Measurements from ENCODE around the gene ATP6V0D1.

ATP6V0D1 gene

DNA sequence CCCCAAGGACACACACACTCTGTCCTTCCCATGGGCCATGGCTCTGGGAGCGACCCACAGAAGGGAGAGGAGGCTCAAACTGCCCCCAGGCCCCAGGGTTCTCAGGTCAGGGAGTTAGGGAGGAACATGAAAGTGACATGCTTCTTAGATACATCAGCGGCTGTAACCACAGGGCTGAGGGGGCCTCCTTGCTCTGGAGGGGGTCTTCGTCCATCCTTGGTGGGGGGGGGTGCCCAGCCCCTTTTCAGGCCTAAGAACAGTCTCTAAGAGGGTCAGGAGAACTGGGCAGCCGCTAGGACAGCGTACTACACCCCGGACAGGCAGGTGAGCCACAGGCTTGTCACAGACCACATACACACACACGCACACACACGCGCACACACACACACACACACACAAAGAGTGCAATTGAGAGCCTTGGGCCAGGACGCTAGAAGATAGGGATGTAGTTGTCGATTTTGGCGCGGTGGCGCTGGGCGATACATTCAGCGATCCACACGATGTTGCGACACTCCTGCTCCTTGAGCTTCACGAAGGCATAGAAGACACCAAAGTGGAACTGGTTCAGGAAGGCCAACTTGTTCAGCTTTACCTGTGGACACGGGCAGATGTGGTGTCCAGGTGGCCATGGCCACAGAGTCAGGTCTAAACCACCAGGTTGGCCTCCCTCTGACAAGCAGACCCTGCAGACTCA is 42.7 kb downstream of the ATP6V0D1 start:
- peaks cover 22% of the 10 kb centered on the region for H3K36me3 Mint-ChIP-seq
- peaks cover under 1% of the 10 kb centered on the region for H3K27me3 Mint-ChIP-seq
- ATAC-seq (ENCODE audit: low read depth) (no peak), DNase-seq (ENCODE audit: low spot score in 2 of 2) (no peak)
- no peaks in the 10 kb centered on the region for H3K9me3 Mint-ChIP-seq
- H3K4me3 Mint-ChIP-seq = no peak overlapping the region
- peaks cover 26% of the 10 kb centered on the region for H3K4me1 Mint-ChIP-seq
- H3K27ac Mint-ChIP-seq = peak overlapping the region; percentile 82

DNA sequence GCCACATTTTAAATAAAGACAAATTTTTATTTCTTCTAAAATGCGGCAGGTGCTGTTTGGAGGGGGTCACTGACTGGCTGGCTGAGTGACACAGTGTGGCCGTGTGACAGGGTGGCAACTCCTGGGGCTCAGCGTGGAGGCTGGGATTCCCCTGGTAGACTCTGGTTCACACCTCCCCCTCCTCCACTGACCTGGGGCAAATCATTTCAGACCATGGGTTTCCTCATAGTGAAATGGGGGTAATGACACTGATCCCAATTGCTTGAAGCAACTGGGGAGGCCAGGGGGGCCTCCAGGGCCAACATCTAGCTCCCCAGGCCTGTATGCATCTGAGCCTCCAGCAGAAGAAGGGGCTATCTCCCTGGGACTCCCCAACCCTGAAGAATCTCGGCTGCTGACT is 43.4 kb downstream of the ATP6V0D1 start:
- H3K27me3 Mint-ChIP-seq = peaks cover 2% of the 10 kb centered on the region
- peaks cover 29% of the 10 kb centered on the region for H3K4me1 Mint-ChIP-seq
- no peak overlapping the region for H3K4me3 Mint-ChIP-seq
- no peaks in the 10 kb centered on the region for H3K9me3 Mint-ChIP-seq
- DNase-seq (ENCODE audit: low spot score in 2 of 2) (no peak), ATAC-seq (ENCODE audit: low read depth) (peak; percentile 16)
- H3K27ac Mint-ChIP-seq = no peak overlapping the region
- peaks cover 22% of the 10 kb centered on the region for H3K36me3 Mint-ChIP-seq

DNA sequence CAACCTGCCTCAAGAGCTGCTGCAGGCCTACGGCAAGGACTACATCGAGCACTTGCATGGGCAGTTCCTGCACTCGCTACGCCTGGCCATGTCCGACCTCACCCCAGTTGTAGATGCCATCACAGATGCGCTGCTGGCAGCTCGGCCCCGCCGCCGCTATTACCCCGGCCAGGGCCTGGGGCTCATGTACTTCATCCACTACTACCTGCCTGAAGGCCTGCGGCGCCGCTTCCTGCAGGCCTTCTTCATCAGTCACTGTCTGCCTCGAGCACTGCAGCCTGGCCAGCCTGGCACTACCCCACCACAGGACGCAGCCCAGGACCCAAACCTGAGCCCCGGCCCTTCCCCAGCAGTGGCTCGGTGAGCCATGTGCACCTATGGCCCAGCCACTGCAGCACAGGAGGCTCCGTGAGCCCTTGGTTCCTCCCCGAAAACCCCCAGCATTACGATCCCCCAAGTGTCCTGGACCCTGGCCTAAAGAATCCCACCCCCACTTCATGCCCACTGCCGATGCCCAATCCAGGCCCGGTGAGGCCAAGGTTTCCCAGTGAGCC is 44.2 kb downstream of the ATP6V0D1 start:
- H3K9me3 Mint-ChIP-seq = no peaks in the 10 kb centered on the region
- peaks cover 32% of the 10 kb centered on the region for H3K4me1 Mint-ChIP-seq
- H3K27me3 Mint-ChIP-seq = peaks cover 5% of the 10 kb centered on the region
- no peak overlapping the region for H3K4me3 Mint-ChIP-seq
- ATAC-seq (ENCODE audit: low read depth) (no peak), DNase-seq (ENCODE audit: low spot score in 2 of 2) (no peak)
- H3K36me3 Mint-ChIP-seq = peaks cover 22% of the 10 kb centered on the region
- H3K27ac Mint-ChIP-seq = no peak overlapping the region

DNA sequence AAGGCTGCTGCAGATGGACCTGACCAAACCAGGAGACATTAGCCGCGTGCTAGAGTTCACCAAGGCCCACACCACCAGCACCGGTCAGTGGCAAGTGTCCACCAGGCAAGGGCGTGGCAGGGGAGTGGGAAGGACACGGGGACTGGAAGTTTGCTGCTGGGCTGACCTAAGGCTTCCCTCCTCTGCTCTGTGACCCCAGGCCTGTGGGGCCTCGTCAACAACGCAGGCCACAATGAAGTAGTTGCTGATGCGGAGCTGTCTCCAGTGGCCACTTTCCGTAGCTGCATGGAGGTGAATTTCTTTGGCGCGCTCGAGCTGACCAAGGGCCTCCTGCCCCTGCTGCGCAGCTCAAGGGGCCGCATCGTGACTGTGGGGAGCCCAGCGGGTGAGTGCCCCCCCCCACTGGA is 45.2 kb downstream of the ATP6V0D1 start:
- DNase-seq (ENCODE audit: low spot score in 2 of 2) = no peak
- H3K36me3 Mint-ChIP-seq = peaks cover 22% of the 10 kb centered on the region
- H3K4me3 Mint-ChIP-seq = no peak overlapping the region
- H3K27me3 Mint-ChIP-seq = peaks cover 5% of the 10 kb centered on the region
- no peaks in the 10 kb centered on the region for H3K9me3 Mint-ChIP-seq
- H3K27ac Mint-ChIP-seq = no peak overlapping the region
- ATAC-seq (ENCODE audit: low read depth) = no peak
- peaks cover 36% of the 10 kb centered on the region for H3K4me1 Mint-ChIP-seq

DNA sequence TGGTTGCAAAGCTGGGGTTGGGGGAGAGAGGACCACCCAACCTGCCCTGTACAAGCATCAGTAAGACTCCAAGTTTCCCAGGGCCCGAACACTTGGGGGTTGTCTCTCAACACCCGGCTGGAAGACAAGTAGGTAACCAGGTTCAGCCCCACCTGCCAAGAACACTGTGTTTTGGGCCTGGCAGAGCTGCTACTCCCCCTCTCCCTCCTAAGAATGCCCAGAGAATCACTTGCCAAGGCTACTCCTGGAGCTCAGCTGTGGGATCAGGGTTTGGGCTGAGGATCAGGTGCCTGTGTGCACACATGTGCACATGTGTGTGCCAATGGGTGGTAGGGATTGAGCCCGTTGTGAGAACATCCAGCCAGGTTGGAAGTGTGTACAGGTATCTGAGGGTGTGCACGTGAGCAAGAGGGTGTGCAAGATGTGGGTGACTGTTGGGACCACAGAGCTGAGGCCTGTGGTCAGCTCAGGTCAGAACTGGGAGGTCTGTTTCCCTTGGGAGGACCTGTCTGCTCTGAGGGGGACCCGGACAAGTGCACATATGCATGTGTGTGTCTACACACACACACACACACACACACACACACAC is 47.7 kb downstream of the ATP6V0D1 start:
- Mint-ChIP-seq H3K9me3 (no peaks in the 10 kb centered on the region), H3K27ac (no peak overlapping the region), H3K27me3 (peaks cover 15% of the 10 kb centered on the region), H3K36me3 (peaks cover 8% of the 10 kb centered on the region), H3K4me3 (no peak overlapping the region), H3K4me1 (peaks cover 33% of the 10 kb centered on the region)
- DNase-seq (ENCODE audit: low spot score in 2 of 2) = no peak
- ATAC-seq (ENCODE audit: low read depth) = no peak

DNA sequence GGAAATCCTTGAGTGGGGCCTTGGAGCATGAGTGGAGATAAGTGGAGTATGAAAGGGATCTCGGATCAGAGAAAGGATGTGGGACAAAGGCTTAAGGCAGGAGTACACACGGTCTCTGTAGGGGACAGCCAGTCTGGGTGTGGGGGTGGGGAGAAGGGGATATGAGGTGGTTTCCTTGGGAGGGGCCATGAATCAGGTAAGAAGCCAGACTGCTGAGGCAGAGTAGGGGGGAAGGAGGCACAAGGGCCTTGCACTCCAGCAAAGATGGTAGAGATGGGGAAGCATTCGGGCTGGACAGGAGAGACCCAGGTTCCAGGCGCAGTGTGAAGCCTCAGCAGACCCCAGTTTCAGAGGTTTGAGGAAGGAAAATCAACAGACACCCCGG is 48.5 kb downstream of the ATP6V0D1 start:
- Mint-ChIP-seq H3K27ac (no peak overlapping the region), H3K4me1 (peaks cover 29% of the 10 kb centered on the region), H3K36me3 (peaks cover 4% of the 10 kb centered on the region), H3K4me3 (no peak overlapping the region), H3K9me3 (no peaks in the 10 kb centered on the region), H3K27me3 (peaks cover 17% of the 10 kb centered on the region)
- ATAC-seq (ENCODE audit: low read depth) (no peak), DNase-seq (ENCODE audit: low spot score in 2 of 2) (no peak)

DNA sequence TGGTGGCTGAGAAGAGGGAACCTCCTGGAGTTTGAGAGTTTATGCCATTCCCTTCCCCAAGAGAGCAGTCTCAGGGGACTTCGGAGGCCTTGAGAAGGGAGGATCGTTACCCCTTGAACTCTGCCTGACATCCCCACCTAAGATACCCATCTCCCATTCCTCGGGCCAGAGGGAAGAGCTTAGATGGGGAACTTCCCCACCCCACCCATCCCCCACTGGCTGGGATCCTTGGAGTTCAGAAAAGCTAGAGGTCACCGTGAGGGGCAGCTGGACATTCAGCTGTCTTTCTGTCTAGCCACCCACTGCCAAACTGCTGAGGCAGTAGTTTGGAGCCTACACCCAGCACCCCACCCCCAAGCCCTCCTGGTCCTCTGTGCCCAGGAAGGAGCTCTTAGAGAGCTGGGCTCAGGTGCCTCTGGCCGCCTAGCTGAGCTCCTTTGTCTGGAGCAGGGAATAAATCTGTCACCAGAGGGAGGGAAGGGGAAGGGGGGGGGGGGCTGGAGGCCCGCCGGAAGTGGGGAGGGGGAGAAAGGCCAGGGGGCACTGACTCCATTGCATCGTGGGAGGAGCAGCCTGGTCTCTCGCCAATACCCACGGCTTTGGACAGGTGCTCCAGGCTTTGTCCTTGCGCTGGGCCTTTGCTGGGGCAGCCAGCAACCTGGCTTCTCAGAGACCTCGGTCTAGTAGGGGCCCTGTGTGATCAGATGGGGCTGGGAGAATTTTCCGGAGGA is 49.0 kb downstream of the ATP6V0D1 start:
- ATAC-seq (ENCODE audit: low read depth) = no peak
- H3K4me3 Mint-ChIP-seq = peak overlapping the region; percentile 47
- H3K36me3 Mint-ChIP-seq = peaks cover 2% of the 10 kb centered on the region
- DNase-seq (ENCODE audit: low spot score in 2 of 2) = no peak
- H3K4me1 Mint-ChIP-seq = peaks cover 27% of the 10 kb centered on the region
- H3K9me3 Mint-ChIP-seq = no peaks in the 10 kb centered on the region
- peaks cover 20% of the 10 kb centered on the region for H3K27me3 Mint-ChIP-seq
- no peak overlapping the region for H3K27ac Mint-ChIP-seq

DNA sequence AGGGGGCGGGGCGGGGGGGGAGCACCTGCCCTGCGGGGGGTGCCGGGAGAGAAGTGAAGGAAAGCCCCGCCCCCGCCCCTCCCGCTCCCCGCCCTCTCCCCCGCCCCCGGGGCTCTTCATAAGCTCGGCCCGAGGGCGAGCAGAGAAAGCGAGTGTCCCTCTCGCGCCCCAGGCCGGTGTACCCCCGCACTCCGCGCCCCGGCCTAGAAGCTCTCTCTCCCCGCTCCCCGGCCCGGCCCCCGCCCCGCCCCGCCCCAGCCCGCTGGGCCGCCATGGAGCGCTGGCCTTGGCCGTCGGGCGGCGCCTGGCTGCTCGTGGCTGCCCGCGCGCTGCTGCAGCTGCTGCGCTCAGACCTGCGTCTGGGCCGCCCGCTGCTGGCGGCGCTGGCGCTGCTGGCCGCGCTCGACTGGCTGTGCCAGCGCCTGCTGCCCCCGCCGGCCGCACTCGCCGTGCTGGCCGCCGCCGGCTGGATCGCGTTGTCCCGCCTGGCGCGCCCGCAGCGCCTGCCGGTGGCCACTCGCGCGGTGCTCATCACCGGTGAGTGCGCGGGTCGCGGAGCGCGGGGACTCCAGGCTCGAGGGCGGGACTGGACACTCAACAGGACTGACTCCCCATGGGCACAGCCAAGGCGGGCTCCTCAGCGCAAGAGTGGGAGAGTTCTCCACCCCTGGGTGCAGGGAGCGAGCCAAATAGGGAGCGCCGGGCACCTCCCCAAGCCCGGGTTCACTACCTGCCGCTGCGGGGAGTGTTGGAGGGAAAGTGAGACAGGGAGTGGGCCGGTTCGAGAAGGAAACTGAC is 49.8 kb downstream of the ATP6V0D1 start, which contains the start of gene HSD11B2:
HSD11B2 (plus strand) TSS at position 145 of the 798 bp plus-strand sequence; CDS start at position 273, 128 bp downstream.
- Mint-ChIP-seq H3K4me3 (peak within 1 kb of the TSS; percentile 87), H3K9me3 (no peaks in the 10 kb centered on the region), H3K4me1 (peaks cover 25% of the 10 kb centered on the region), H3K27ac (no peak within 1 kb of the TSS), H3K27me3 (peaks cover 26% of the 10 kb centered on the region), H3K36me3 (no peaks in the 10 kb centered on the region)
- DNase-seq (ENCODE audit: low spot score in 2 of 2) (peak in 1 of 2 donors; percentile 30), ATAC-seq (ENCODE audit: low read depth) (peak; percentile 36)

DNA sequence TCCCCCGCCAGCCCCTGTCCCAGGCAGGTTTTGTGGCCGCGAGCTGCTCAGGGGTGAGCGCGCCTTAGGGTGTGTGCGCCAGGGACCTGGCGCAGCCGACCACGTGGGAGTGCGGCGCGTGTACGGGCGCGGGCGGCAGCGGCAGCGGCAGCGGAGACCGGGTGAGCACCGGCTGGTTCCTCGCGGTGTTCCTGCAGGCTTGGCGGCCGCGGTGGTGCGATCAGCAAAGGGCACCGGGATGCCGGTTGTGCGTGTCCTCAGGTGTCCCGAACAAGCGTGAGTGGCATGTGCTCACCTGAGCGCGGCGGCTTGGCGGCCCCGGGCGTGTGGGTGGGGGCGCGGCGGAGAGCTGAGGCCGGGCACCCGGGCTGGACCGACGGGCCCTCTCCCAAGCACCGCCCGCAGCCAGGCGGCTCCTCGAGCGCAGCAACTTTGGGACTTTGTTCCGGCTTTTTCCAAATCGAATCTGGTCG is 50.4 kb downstream of the ATP6V0D1 start:
- peaks cover 26% of the 10 kb centered on the region for H3K27me3 Mint-ChIP-seq

DNA sequence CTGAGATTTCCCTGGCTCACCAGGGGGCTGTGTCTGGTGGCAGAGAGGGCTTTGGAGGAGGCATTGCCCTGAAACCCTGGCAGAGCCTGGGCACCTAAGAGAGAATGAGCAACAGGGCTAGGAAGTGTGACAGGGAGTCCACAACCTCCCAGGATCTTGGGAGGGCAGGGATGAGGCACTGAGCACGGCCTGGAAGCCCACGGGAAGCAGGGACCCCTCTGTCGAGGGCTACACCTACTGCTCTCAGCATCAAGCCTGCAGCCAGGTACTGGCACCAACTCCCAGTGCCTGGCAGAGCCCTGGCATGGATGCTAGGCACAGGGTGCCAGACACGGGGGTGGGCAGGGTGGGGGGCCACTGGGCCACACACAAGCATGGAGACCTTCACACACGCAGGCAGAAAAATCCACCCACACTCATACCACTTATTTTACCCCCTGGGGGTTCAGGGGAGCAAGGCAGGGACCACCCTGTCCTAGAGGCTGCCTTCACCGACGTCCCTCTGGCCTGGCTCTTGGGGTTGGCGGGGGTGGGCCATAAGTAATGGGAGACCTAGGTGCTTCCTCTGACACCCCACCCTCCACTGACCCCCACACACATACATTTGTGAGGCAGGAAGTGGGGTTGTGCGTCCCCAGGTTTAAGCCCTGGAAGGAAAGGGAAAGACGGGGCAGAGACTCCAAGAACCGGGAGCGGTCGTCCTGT is 51.0 kb downstream of the ATP6V0D1 start:
- DNase-seq (ENCODE audit: low spot score in 2 of 2) (no peak), ATAC-seq (ENCODE audit: low read depth) (no peak)
- H3K36me3 Mint-ChIP-seq = no peaks in the 10 kb centered on the region
- H3K27ac Mint-ChIP-seq = no peak overlapping the region
- H3K27me3 Mint-ChIP-seq = peaks cover 26% of the 10 kb centered on the region
- peaks cover 19% of the 10 kb centered on the region for H3K4me1 Mint-ChIP-seq
- peak overlapping the region; percentile 87 for H3K4me3 Mint-ChIP-seq
- H3K9me3 Mint-ChIP-seq = no peaks in the 10 kb centered on the region

More for the DNA sequence above, 50.4 kb downstream of the ATP6V0D1 start:
- no peaks in the 10 kb centered on the region for H3K36me3 Mint-ChIP-seq
- peak in 1 of 2 donors; percentile 47 for DNase-seq (ENCODE audit: low spot score in 2 of 2)
- peak overlapping the region; percentile 87 for H3K4me3 Mint-ChIP-seq
- peak; percentile 52 for ATAC-seq (ENCODE audit: low read depth)
- no peaks in the 10 kb centered on the region for H3K9me3 Mint-ChIP-seq
- no peak overlapping the region for H3K27ac Mint-ChIP-seq
- H3K4me1 Mint-ChIP-seq = peaks cover 23% of the 10 kb centered on the region

DNA sequence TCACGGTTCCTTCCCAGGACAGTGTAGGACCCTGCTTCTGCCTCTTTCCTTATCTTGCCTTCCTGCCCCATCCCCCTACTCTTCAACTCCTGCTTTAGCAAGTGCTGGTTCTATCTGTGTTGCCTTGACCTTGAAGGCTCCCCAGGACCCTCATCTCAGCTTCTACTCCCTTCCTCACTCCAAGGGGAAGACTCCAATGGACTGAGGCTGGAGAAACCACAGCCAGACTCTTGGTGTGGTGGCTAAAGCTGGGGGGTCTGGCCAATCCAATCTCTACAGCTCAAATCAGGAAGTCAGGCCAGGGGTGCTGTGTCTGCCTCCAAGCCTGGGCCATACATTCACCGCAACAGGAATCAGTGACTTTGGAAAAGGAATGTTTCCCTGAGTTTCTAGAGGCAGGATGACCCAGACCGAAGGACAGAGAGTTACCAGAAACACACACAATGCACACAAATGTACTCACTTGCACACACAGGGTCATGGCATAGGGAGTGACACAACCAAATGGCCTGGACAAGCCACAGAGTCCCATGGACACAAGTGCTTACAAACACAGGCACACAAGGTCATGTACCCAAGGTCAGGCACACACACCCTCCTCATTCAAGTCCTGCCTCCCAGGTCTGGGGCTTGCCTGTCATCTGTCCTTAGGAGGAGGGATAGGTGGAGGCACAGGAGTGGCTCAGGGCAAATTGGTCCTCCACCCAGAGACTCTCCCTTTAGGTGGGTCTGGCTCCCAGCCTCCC is 51.7 kb downstream of the ATP6V0D1 start:
- ATAC-seq (ENCODE audit: low read depth) (no peak), DNase-seq (ENCODE audit: low spot score in 2 of 2) (no peak)
- Mint-ChIP-seq H3K4me1 (peaks cover 17% of the 10 kb centered on the region), H3K27me3 (peaks cover 26% of the 10 kb centered on the region), H3K4me3 (peak overlapping the region; percentile 59), H3K27ac (no peak overlapping the region), H3K36me3 (no peaks in the 10 kb centered on the region), H3K9me3 (no peaks in the 10 kb centered on the region)

DNA sequence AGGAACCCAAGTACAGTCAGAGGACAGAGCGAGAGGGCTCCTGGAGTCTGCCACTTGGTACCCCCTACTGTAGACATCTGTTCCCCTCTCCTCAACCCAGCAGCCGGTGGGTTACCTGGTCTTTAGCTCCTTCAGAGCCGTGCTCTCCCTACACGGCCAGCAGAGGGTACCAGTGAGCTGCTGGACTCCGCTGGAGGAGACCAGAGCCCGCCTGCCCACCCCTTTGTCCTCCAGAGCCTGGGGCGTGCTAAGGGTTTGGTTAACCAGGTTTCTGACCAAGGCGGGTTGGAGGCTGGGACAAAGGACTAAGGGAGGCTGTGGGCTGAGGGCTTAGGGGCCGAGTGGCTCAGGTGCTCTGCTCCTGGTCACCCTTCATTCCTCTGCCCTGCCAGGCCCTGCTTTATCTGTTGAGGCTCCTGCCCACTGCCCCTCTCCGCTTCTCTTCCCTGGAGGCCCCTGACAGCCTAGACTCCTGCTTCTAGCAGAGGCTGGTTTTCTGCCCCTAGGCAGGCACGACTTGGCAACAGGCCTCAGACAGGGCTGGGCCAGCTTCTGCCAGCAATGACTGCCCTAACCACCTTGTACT is 52.7 kb downstream of the ATP6V0D1 start:
- peak; percentile 61 for ATAC-seq (ENCODE audit: low read depth)
- Mint-ChIP-seq H3K9me3 (no peaks in the 10 kb centered on the region), H3K4me1 (peaks cover 12% of the 10 kb centered on the region), H3K4me3 (no peak overlapping the region), H3K27me3 (peaks cover 28% of the 10 kb centered on the region), H3K36me3 (no peaks in the 10 kb centered on the region), H3K27ac (no peak overlapping the region)
- DNase-seq (ENCODE audit: low spot score in 2 of 2) = peak; percentile 48 to 57

Data from memory B cell (primary cell).